Smooth muscle cell (in vitro differentiated cells): Measurements from ENCODE around the gene PGLYRP3. TPM values are rescaled to one million over a fixed set of nuclear protein-coding genes. Genes with fewer than 3 reads are reported as not detected.
"Not testable (repeated sequence)": the region's sequence is repeated elsewhere in the genome, so short reads cannot be mapped to it uniquely, and the experiment has no call there.

Experiments used
- DNase-seq: peaks from one replicate; lab custom pipeline; 2025; ENCODE audit not compliant: unreplicated experiment; lab: John Stamatoyannopoulos, UW
- H2AFZ ChIP-seq: fragments of 200-600 bp; sonication (generic); 2 replicates; pipeline ENCODE4 v1.6.0; 2016; ENCODE audit warnings: antibody characterized with exemption, low read depth, mild to moderate bottlenecking
- H3F3A ChIP-seq: fragments of 200-600 bp; sonication (generic); 2 replicates; pipeline ENCODE4 v1.6.0; 2017; ENCODE audit warnings: antibody characterized with exemption, low read depth
- H3K27ac ChIP-seq: fragments of 200-600 bp; sonication (generic); 2 replicates; pipeline ENCODE4 v1.5.1; 2016; ENCODE audit warnings: low read depth, mild to moderate bottlenecking
- H3K27me3 ChIP-seq: fragments of 200-600 bp; sonication (generic); 2 replicates; pipeline ENCODE4 v1.6.1; 2016; ENCODE audit warnings: low read depth, mild to moderate bottlenecking
- H3K36me3 ChIP-seq: fragments of 200-600 bp; sonication (generic); 2 replicates; pipeline ENCODE4 v1.5.1; 2016; ENCODE audit warnings: low read depth
- H3K4me1 ChIP-seq: fragments of 200-600 bp; sonication (generic); 2 replicates; pipeline ENCODE4 v1.5.1; 2016; ENCODE audit warnings: low read depth
- H3K4me2 ChIP-seq: fragments of 200-600 bp; sonication (generic); 2 replicates; pipeline ENCODE4 v1.6.0; 2016; ENCODE audit warnings: mild to moderate bottlenecking
- H3K4me3 ChIP-seq: fragments of 200-600 bp; sonication (generic); 2 replicates; pipeline ENCODE4 v1.5.1; 2016; ENCODE audit warnings: mild to moderate bottlenecking
- H3K79me2 ChIP-seq: fragments of 200-600 bp; sonication (generic); 2 replicates; pipeline ENCODE4 v1.6.0; 2016; ENCODE audit warnings: low read depth, mild to moderate bottlenecking
- H3K9ac ChIP-seq: fragments of 200-600 bp; sonication (generic); 2 replicates; pipeline ENCODE4 v1.6.0; 2016; ENCODE audit warnings: low read depth
- H3K9me3 ChIP-seq: fragments of 200-600 bp; sonication (generic); replicated peaks from 2 replicates; pipeline ENCODE4 v1.5.1; 2016; ENCODE audit warnings: low read depth
- H4K20me1 ChIP-seq: fragments of 200-600 bp; sonication (generic); 2 replicates; pipeline ENCODE4 v1.6.0; 2016; ENCODE audit warnings: low read depth
- WGBS: methylation state at CpG from one replicate; pipeline ENCODE4 v1.1.7; 2016; ENCODE audit warnings: low lambda C conversion rate; 5-methylcytosine and 5-hydroxymethylcytosine counted together
- polyA plus RNA-seq: library from polyadenylated mRNA; unstranded; fragments of >200 nt; fragmentation: Nextera tagmentation; extraction: Ambion mirVana; gene quantifications from 2 replicates; pipeline ENCODE4 v1.2.1, GENCODE V29; 2016
- total RNA-seq: library from RNA; depleted of rRNA; stranded (reverse); fragments of >200 nt; gene quantifications from 2 replicates; pipeline ENCODE4 v1.2.3, GENCODE V29; 2014
- TF ChIP-seq, protein P1 (sequence below): fragments of 200-600 bp; sonication (generic); IDR thresholded peaks from 2 replicates; pipeline ENCODE4 v1.5.1; 2017; ENCODE audit warnings: borderline replicate concordance, mild to moderate bottlenecking, antibody characterized with exemption; ENCODE audit not compliant: insufficient read depth, poor library complexity, severe bottlenecking

The PGLYRP3 gene
- total and polyA plus RNA-seq, 2 experiments from 2014 or later, result 0.31 TPM; not detected in 1

DNA sequence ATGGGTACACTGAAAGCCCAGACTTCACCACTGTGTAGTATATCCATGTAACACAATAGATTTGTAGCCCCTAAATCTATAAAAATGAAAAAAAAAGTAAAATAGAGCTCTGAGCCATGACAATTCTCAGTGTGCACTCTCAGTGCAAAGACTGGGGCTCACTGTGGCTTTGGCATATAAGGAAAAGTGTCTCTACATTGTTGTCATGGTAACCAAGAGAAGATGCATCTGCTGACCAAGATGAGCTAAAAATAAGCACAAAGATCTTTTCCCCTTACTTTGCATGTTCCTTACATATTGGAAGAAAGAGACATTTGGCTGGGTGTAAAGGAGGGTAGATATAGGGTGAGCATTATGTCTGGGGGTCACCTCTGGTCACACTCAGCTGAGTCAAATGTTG is 23.9 kb upstream of the PGLYRP3 start:
- H3K4me2 ChIP-seq, result no peak overlapping the region
- no peaks in the 10 kb centered on the region for H3K79me2 ChIP-seq
- TF ChIP-seq, protein P1, sequence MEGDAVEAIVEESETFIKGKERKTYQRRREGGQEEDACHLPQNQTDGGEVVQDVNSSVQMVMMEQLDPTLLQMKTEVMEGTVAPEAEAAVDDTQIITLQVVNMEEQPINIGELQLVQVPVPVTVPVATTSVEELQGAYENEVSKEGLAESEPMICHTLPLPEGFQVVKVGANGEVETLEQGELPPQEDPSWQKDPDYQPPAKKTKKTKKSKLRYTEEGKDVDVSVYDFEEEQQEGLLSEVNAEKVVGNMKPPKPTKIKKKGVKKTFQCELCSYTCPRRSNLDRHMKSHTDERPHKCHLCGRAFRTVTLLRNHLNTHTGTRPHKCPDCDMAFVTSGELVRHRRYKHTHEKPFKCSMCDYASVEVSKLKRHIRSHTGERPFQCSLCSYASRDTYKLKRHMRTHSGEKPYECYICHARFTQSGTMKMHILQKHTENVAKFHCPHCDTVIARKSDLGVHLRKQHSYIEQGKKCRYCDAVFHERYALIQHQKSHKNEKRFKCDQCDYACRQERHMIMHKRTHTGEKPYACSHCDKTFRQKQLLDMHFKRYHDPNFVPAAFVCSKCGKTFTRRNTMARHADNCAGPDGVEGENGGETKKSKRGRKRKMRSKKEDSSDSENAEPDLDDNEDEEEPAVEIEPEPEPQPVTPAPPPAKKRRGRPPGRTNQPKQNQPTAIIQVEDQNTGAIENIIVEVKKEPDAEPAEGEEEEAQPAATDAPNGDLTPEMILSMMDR, result no peak
- no peaks in the 10 kb centered on the region for H3K9me3 ChIP-seq
- H3K36me3 ChIP-seq, result no peaks in the 10 kb centered on the region
- H2AFZ ChIP-seq, result no peak overlapping the region
- no peaks in the 10 kb centered on the region for H3F3A ChIP-seq
- H3K4me3 ChIP-seq, result no peak overlapping the region
- H3K27me3 ChIP-seq, result no peaks in the 10 kb centered on the region
- H3K9ac ChIP-seq, result no peak overlapping the region
- DNase-seq, result no peak
- H3K4me1 ChIP-seq, result no peaks in the 10 kb centered on the region
- H3K27ac ChIP-seq, result no peak overlapping the region
- H4K20me1 ChIP-seq, result no peaks in the 10 kb centered on the region

DNA sequence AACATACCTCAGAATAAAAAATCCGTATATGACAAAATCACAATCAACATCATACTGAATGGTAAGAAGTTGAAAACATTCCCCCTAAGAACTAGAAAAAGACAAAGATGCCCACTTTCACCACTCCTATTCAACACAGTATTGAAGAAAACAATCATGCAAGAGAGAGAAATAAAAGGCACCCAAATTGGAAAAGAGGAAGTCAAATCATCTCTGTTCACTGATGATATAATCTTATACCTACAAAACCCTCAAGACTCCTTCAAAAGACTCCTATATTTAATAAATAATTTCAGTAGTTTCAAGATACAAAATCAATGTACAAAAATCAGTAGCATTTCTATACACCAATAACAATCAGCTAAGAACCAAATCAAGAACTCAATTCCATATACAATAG is 21.1 kb upstream of the PGLYRP3 start:
- Histone ChIP-seq H3K4me1 (no peaks in the 10 kb centered on the region), H3K36me3 (no peaks in the 10 kb centered on the region), H3K9ac (no peak overlapping the region), H3F3A (no peaks in the 10 kb centered on the region), H3K27me3 (no peaks in the 10 kb centered on the region), H3K79me2 (no peaks in the 10 kb centered on the region), H2AFZ (no peak overlapping the region), H3K9me3 (no peaks in the 10 kb centered on the region), H3K4me3 (no peak overlapping the region), H3K27ac (no peak overlapping the region), H4K20me1 (no peaks in the 10 kb centered on the region), H3K4me2 (no peak overlapping the region)
- TF ChIP-seq, protein P1, result no peak
- DNase-seq, result no peak
- 86% methylated on average over 1 of the region's 1 CpG for WGBS

DNA sequence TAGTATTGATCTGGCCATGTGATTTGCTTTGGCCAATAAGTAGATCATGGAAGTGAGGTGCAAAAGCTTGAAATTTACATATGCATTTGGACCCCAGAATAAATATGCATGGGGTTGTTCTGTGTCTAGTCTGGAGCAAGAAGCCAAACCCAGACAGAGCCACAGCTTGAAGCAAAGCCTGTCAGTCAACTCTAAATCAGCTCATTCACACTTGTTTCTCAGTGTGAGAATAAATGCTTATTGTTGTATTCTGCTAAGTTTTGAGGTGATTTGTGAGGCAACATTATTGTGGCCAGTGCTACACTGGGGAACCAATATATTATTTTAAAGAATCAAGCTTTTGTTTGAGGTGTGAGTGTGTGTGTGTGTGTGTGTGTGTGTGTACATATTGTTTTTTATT is 12.2 kb upstream of the PGLYRP3 start:
- TF ChIP-seq, protein P1, result no peak
- Histone ChIP-seq H3K4me2 (no peak overlapping the region), H3K4me1 (no peaks in the 10 kb centered on the region), H2AFZ (no peak overlapping the region), H3K9me3 (peaks cover 4% of the 10 kb centered on the region), H4K20me1 (no peaks in the 10 kb centered on the region), H3K27ac (no peak overlapping the region), H3F3A (no peaks in the 10 kb centered on the region), H3K36me3 (no peaks in the 10 kb centered on the region), H3K79me2 (no peaks in the 10 kb centered on the region), H3K27me3 (no peaks in the 10 kb centered on the region), H3K4me3 (no peak overlapping the region), H3K9ac (no peak overlapping the region)
- no peak for DNase-seq

DNA sequence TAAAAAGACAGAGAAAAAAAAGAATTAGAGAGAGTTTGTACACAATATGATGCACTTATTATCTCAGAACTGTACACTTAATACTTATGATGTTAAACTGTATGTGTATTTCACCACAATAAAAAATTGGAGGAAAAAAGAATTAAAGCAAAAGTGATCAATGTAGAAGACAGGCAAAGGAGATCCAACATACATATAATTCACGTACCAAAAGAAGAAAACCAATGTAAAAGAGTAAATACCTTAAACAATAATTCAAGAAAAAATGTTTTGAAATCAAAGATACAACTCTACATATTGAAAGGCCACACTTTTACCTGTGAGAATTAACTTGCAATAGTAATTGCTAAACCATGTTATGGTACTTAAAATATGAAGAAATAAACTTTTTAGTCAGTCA is 9.8 kb upstream of the PGLYRP3 start:
- Histone ChIP-seq H3K9me3 (peaks cover 4% of the 10 kb centered on the region), H2AFZ (no peak overlapping the region), H3K4me1 (no peaks in the 10 kb centered on the region), H3K36me3 (no peaks in the 10 kb centered on the region), H3K27me3 (no peaks in the 10 kb centered on the region), H3F3A (no peaks in the 10 kb centered on the region), H3K79me2 (no peaks in the 10 kb centered on the region), H3K27ac (no peak overlapping the region), H3K4me2 (no peak overlapping the region), H4K20me1 (no peaks in the 10 kb centered on the region), H3K4me3 (no peak overlapping the region), H3K9ac (no peak overlapping the region)
- 0% methylated on average over 1 of the region's 1 CpG for WGBS
- no peak for DNase-seq
- TF ChIP-seq, protein P1, result no peak

DNA sequence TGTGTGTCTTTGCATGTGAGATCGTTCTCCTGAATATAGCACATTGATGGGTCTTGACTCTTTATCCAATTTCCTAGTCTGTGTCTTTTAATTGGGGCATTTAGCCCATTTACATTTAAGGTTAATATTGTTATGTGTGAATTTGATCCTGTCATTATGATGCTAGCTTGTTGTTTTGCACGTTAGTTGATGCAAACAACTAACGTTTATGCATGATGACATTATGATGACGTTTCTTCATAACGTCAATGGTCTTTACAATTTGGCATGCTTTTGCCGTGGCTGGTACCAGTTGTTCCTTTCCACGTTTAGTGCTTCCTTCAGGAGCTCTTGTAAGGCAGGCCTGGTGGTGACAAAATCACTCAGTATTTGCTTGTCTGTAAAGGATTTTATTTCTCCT is 5.4 kb upstream of the PGLYRP3 start:
- not testable (repeated sequence) for DNase-seq
- 71% methylated on average over 7 of the region's 7 CpGs for WGBS

DNA sequence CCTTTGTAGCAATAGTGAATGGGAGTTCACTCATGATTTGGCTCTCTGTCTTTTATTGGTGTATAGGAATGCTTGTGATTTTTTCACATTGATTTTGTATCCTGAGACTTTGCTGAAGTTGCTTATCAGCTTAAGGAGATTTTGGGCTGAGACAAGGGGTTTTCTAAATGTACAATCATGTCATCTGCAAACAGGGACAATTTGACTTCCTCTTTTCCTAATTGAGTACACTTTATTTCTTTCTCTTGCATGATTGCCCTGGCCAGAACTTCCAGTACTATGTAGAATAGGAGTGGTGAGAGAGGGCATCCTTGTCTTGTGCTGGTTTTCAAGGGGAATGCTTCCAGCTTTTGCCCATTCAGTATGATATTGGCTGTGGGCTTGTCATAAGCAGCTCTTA is 3.3 kb upstream of the PGLYRP3 start:
- not testable (repeated sequence) for H3K4me2 ChIP-seq, H4K20me1 ChIP-seq, H3K9me3 ChIP-seq, H3K79me2 ChIP-seq, H3K4me3 ChIP-seq, H3K27ac ChIP-seq, H3K9ac ChIP-seq, H2AFZ ChIP-seq, H3K4me1 ChIP-seq, DNase-seq, H3K27me3 ChIP-seq, H3K36me3 ChIP-seq, H3F3A ChIP-seq

More for the DNA sequence above, 5.4 kb upstream of the PGLYRP3 start:
- H2AFZ ChIP-seq, H3K4me3 ChIP-seq, H3K27me3 ChIP-seq, H3K4me1 ChIP-seq, H3F3A ChIP-seq, H3K36me3 ChIP-seq, H3K9ac ChIP-seq, H3K9me3 ChIP-seq, H3K79me2 ChIP-seq, H3K4me2 ChIP-seq, H3K27ac ChIP-seq, H4K20me1 ChIP-seq: not testable (repeated sequence)
